Brain microvascular endothelial cell (primary cell): ENCODE measurements around the gene CDKN2B-AS1.

Source experiments
- DNase-seq: peaks from one replicate; pipeline ENCODE4 v3.0.0-alpha.2; 2020
- H3K27ac ChIP-seq: fragments of 250-450 bp; sonication (Bioruptor Pico); 2 replicates; pipeline ENCODE4 v1.5.1; 2020; ENCODE audit warnings: mild to moderate bottlenecking, moderate library complexity
- H3K27me3 ChIP-seq: fragments of 250-450 bp; sonication (Bioruptor Pico); replicated peaks from 2 replicates; pipeline ENCODE4 v1.5.1; 2020; ENCODE audit warnings: mild to moderate bottlenecking
- H3K36me3 ChIP-seq: fragments of 250-450 bp; sonication (Bioruptor Pico); replicated peaks from 2 replicates; pipeline ENCODE4 v1.5.1; 2020; ENCODE audit warnings: mild to moderate bottlenecking
- H3K4me3 ChIP-seq: 2 replicates; pipeline ENCODE4 v1.5.1; 2011; ENCODE audit warnings: low read depth, mild to moderate bottlenecking, control low read depth, low read length, moderate library complexity
- CTCF ChIP-seq: IDR thresholded peaks from 2 replicates; pipeline ENCODE4 v1.5.1; 2011; ENCODE audit warnings: low read depth, mild to moderate bottlenecking, moderate library complexity, low read length, control low read depth, inconsistent platforms; ENCODE audit errors: missing control alignments
- in situ Hi-C: cut with HindIII; loops from 2 replicates; pipeline ENCODE4 v1.10.0; 2017; ENCODE audit warnings: low sequenced_read_pairs, low pct_ligation_motif_present

The CDKN2B-AS1 gene

GRCh38 chr9:22060831-22061383 is 66.3 kb downstream of the CDKN2B-AS1 start:
- Histone ChIP-seq H3K36me3 (no peaks in the 10 kb centered on the region), H3K27ac (no peak overlapping the region), H3K27me3 (no peaks in the 10 kb centered on the region), H3K4me3 (no peak overlapping the region)
- in situ Hi-C loops, result no loop called here
- no peak for TF ChIP-seq CTCF
- DNase-seq, result no peak

- no peak for TF ChIP-seq CTCF
- no peak for DNase-seq
- no peaks in the 10 kb centered on the region for H3K36me3 ChIP-seq
- H3K27me3 ChIP-seq, result no peaks in the 10 kb centered on the region
- H3K4me3 ChIP-seq, result no peak overlapping the region
- in situ Hi-C loops, result no loop called here
- no peak overlapping the region for H3K27ac ChIP-seq
Observed at GRCh38 chr9:22064957-22065356, 70.4 kb downstream of the CDKN2B-AS1 start.

- Histone ChIP-seq H3K27ac (no peak overlapping the region), H3K36me3 (no peaks in the 10 kb centered on the region), H3K4me3 (no peak overlapping the region), H3K27me3 (no peaks in the 10 kb centered on the region)
- in situ Hi-C loops, result no loop called here
- DNase-seq, result no peak
- TF ChIP-seq CTCF, result no peak
Observed at GRCh38 chr9:22065431-22066200, 71.0 kb downstream of the CDKN2B-AS1 start.

GRCh38 chr9:22067196-22067595 is 72.6 kb downstream of the CDKN2B-AS1 start:
- Histone ChIP-seq H3K27ac (no peak overlapping the region), H3K36me3 (no peaks in the 10 kb centered on the region), H3K4me3 (no peak overlapping the region), H3K27me3 (no peaks in the 10 kb centered on the region)
- in situ Hi-C loops, result no loop called here
- DNase-seq, result no peak
- TF ChIP-seq CTCF, result no peak

- in situ Hi-C loops, result no loop called here
- no peaks in the 10 kb centered on the region for H3K27me3 ChIP-seq
- no peak for TF ChIP-seq CTCF
- H3K4me3 ChIP-seq, result no peak overlapping the region
- DNase-seq, result no peak
- H3K27ac ChIP-seq, result no peak overlapping the region
- no peaks in the 10 kb centered on the region for H3K36me3 ChIP-seq
Observed at GRCh38 chr9:22068369-22068768, 73.8 kb downstream of the CDKN2B-AS1 start.
